ES-I3 (cell line): ENCODE data around the gene PHF21A.

Source experiments
- H3K36me3 ChIP-seq: 2 replicates; pipeline ENCODE4 v1.6.1; 2013; ENCODE audit warnings: mild to moderate bottlenecking, low read length, control low read depth, moderate library complexity; ENCODE audit not compliant: insufficient read depth
- H3K4me1 ChIP-seq: 2 replicates; pipeline ENCODE4 v1.6.1; 2013; ENCODE audit warnings: mild to moderate bottlenecking, control low read depth, low read length; ENCODE audit not compliant: insufficient read depth
- H3K9ac ChIP-seq: 2 replicates; pipeline ENCODE4 v1.6.1; 2013; ENCODE audit warnings: low read depth, mild to moderate bottlenecking, low read length, moderate library complexity
- H3K9me3 ChIP-seq: 2 replicates; pipeline ENCODE4 v1.6.1; 2013; ENCODE audit warnings: mild to moderate bottlenecking, low read length, moderate library complexity; ENCODE audit not compliant: control insufficient read depth, insufficient read depth

The PHF21A gene

GRCh38 chr11:46114961-46115360 is 6.3 kb downstream of the PHF21A start:
- no peak overlapping the region for H3K9ac ChIP-seq
- peaks cover 5% of the 10 kb centered on the region; the same call in 1 of the 2 replicates for H3K4me1 ChIP-seq
- no peaks in the 10 kb centered on the region for H3K9me3 ChIP-seq
- no peaks in the 10 kb centered on the region for H3K36me3 ChIP-seq

GRCh38 chr11:46114378-46114777 is 6.9 kb downstream of the PHF21A start:
- peaks cover 5% of the 10 kb centered on the region; the same call in 1 of the 2 replicates for H3K4me1 ChIP-seq
- H3K36me3 ChIP-seq, result no peaks in the 10 kb centered on the region
- no peaks in the 10 kb centered on the region for H3K9me3 ChIP-seq
- no peak overlapping the region for H3K9ac ChIP-seq

- H3K4me1 ChIP-seq, result 0 out of 2 replicates have a peak, but pooled peaks cover 5% of the 10 kb centered on the region
- H3K9me3 ChIP-seq, result no peaks in the 10 kb centered on the region
- no peak overlapping the region for H3K9ac ChIP-seq
- H3K36me3 ChIP-seq, result no peaks in the 10 kb centered on the region
These were observed 8.2 kb downstream of the PHF21A start for GRCh38 chr11:46112961-46113607.

- H3K4me1 ChIP-seq, result peaks cover 22% of the 10 kb centered on the region
- no peaks in the 10 kb centered on the region for H3K9me3 ChIP-seq
- no peak overlapping the region for H3K9ac ChIP-seq
- no peaks in the 10 kb centered on the region for H3K36me3 ChIP-seq
These were observed 12.5 kb downstream of the PHF21A start for GRCh38 chr11:46108751-46109150.

GRCh38 chr11:46107780-46108179 is 13.5 kb downstream of the PHF21A start:
- Histone ChIP-seq H3K4me1 (peaks cover 22% of the 10 kb centered on the region), H3K9me3 (no peaks in the 10 kb centered on the region), H3K36me3 (no peaks in the 10 kb centered on the region), H3K9ac (no peak overlapping the region)

GRCh38 chr11:46107408-46107718 is 13.9 kb downstream of the PHF21A start:
- Histone ChIP-seq H3K36me3 (no peaks in the 10 kb centered on the region), H3K9ac (no peak overlapping the region), H3K9me3 (no peaks in the 10 kb centered on the region), H3K4me1 (peaks cover 22% of the 10 kb centered on the region)

GRCh38 chr11:46106530-46107407 is 14.5 kb downstream of the PHF21A start:
- H3K9me3 ChIP-seq, result no peaks in the 10 kb centered on the region
- no peaks in the 10 kb centered on the region for H3K36me3 ChIP-seq
- H3K4me1 ChIP-seq, result peaks cover 22% of the 10 kb centered on the region
- H3K9ac ChIP-seq, result no peak overlapping the region; the same call in 1 of the 2 replicates

- H3K4me1 ChIP-seq, result peaks cover 22% of the 10 kb centered on the region
- H3K36me3 ChIP-seq, result no peaks in the 10 kb centered on the region
- H3K9ac ChIP-seq, result no peak overlapping the region
- H3K9me3 ChIP-seq, result no peaks in the 10 kb centered on the region
These were observed 15.3 kb downstream of the PHF21A start for GRCh38 chr11:46105926-46106325.

GRCh38 chr11:46105134-46105628 is 16.1 kb downstream of the PHF21A start:
- H3K9me3 ChIP-seq, result no peaks in the 10 kb centered on the region
- H3K36me3 ChIP-seq, result no peaks in the 10 kb centered on the region
- peaks cover 22% of the 10 kb centered on the region for H3K4me1 ChIP-seq
- no peak overlapping the region for H3K9ac ChIP-seq

GRCh38 chr11:46102843-46103242 is 18.4 kb downstream of the PHF21A start:
- no peak overlapping the region for H3K9ac ChIP-seq
- H3K9me3 ChIP-seq, result no peaks in the 10 kb centered on the region
- H3K4me1 ChIP-seq, result peaks cover 22% of the 10 kb centered on the region
- H3K36me3 ChIP-seq, result no peaks in the 10 kb centered on the region

- Histone ChIP-seq H3K4me1 (0 out of 2 replicates have a peak, but pooled peaks cover 7% of the 10 kb centered on the region), H3K9me3 (no peaks in the 10 kb centered on the region), H3K9ac (no peak overlapping the region), H3K36me3 (no peaks in the 10 kb centered on the region)
These were observed 20.6 kb downstream of the PHF21A start for GRCh38 chr11:46100670-46101069.

- H3K4me1 ChIP-seq, result no peaks in the 10 kb centered on the region
- H3K36me3 ChIP-seq, result no peaks in the 10 kb centered on the region
- no peaks in the 10 kb centered on the region for H3K9me3 ChIP-seq
- H3K9ac ChIP-seq, result no peak overlapping the region
These were observed 21.3 kb downstream of the PHF21A start for GRCh38 chr11:46099963-46100316.

GRCh38 chr11:46090375-46090774 is 30.9 kb downstream of the PHF21A start:
- Histone ChIP-seq H3K4me1 (no peaks in the 10 kb centered on the region), H3K36me3 (no peaks in the 10 kb centered on the region), H3K9ac (no peak overlapping the region), H3K9me3 (no peaks in the 10 kb centered on the region)

- no peaks in the 10 kb centered on the region; the same call in 1 of the 2 replicates for H3K36me3 ChIP-seq
These were observed 41.6 kb downstream of the PHF21A start for GRCh38 chr11:46079662-46080061.

GRCh38 chr11:46075928-46076327 is 45.3 kb downstream of the PHF21A start:
- no peaks in the 10 kb centered on the region; the same call in 1 of the 2 replicates for H3K36me3 ChIP-seq
- no peak overlapping the region for H3K9ac ChIP-seq
- H3K9me3 ChIP-seq, result no peaks in the 10 kb centered on the region
- peaks cover 6% of the 10 kb centered on the region; the same call in 1 of the 2 replicates for H3K4me1 ChIP-seq

More at GRCh38 chr11:46079662-46080061, 41.6 kb downstream of the PHF21A start:
- H3K9me3 ChIP-seq, result no peaks in the 10 kb centered on the region
- H3K4me1 ChIP-seq, result peaks cover 6% of the 10 kb centered on the region; the same call in 1 of the 2 replicates
- no peak overlapping the region for H3K9ac ChIP-seq
